HEK293 (cell line): ENCODE data around the gene NELFB.

Experiments
- CTCF ChIA-PET: fragments of 350-600 bp; formaldehyde crosslinking; extraction: SDS; loops from one replicate; lab custom pipeline; 2021; ENCODE audit warnings: antibody characterized with exemption; lab: Yijun Ruan, JAX
- POLR2A ChIA-PET: fragments of 300-600 bp; formaldehyde crosslinking; extraction: SDS; loops from one replicate; lab custom pipeline; 2020; ENCODE audit warnings: antibody characterized with exemption, inconsistent platforms; lab: Yijun Ruan, JAX
- H3K27ac ChIP-seq: fragments of 200-500 bp; sonication (Bioruptor generic); 2 replicates; pipeline ENCODE4 v1.5.1; 2014; ENCODE audit warnings: low read depth, low read length, control low read depth, inconsistent platforms; ENCODE audit errors: extremely low read depth
- H3K36me3 ChIP-seq, 2 experiments: fragments of 200-500 bp in 1 of 2; sonication (Bioruptor generic) in 1 of 2; 1 replicate in 1 of 2; 2 replicates in 1 of 2; pipeline ENCODE4 v1.5.1; 2014 to 2017; ENCODE audit warnings: inconsistent platforms in 2 of 2, low read length in 2 of 2; ENCODE audit not compliant: control insufficient read depth in 2 of 2, insufficient read depth in 1 of 2
- H3K4me1 ChIP-seq: fragments of 200-500 bp; sonication (Bioruptor generic); 2 replicates; pipeline ENCODE4 v1.5.1; 2014; ENCODE audit warnings: mild to moderate bottlenecking, low read length, inconsistent platforms; ENCODE audit not compliant: control insufficient read depth, insufficient read depth
- H3K4me3 ChIP-seq: 2 replicates; pipeline ENCODE4 v1.5.1; 2011; ENCODE audit warnings: low read depth, mild to moderate bottlenecking, control low read depth, low read length, moderate library complexity
- H3K9me3 ChIP-seq: fragments of 200-500 bp; sonication (Bioruptor generic); 2 replicates; pipeline ENCODE4 v1.5.1; 2014; ENCODE audit warnings: low read depth, low read length, inconsistent platforms; ENCODE audit not compliant: control insufficient read depth, insufficient read depth
- GLIS2 ChIP-seq: fragments of 450-650 bp; formaldehyde crosslinking; IDR thresholded peaks from 2 replicates; pipeline ENCODE4 v1.5.1; 2016; ENCODE audit warnings: missing biosample characterization, missing genetic modification characterization
- MEIS1 ChIP-seq: sonication (generic); formaldehyde crosslinking; IDR thresholded peaks from 2 replicates; pipeline ENCODE4 v1.8.1; 2022; ENCODE audit warnings: missing genetic modification reagents, mild to moderate bottlenecking, borderline replicate concordance
- OSR2 ChIP-seq: fragments of 450-650 bp; formaldehyde crosslinking; IDR thresholded peaks from 2 replicates; pipeline ENCODE4 v1.5.1; 2016; ENCODE audit warnings: missing biosample characterization, missing genetic modification characterization
- SETDB1 ChIP-seq: IDR thresholded peaks from one replicate; pipeline ENCODE4 v1.6.1; 2017; ENCODE audit warnings: mild to moderate bottlenecking, low read length, moderate library complexity, mixed read lengths; ENCODE audit not compliant: insufficient read length
- ZNF10 ChIP-seq: fragments of 450-650 bp; formaldehyde crosslinking; IDR thresholded peaks from 2 replicates; pipeline ENCODE4 v1.5.1; 2017; ENCODE audit warnings: missing biosample characterization, missing genetic modification characterization
- ZNF133 ChIP-seq: fragments of 450-650 bp; formaldehyde crosslinking; IDR thresholded peaks from 2 replicates; pipeline ENCODE4 v1.5.1; 2016; ENCODE audit warnings: missing biosample characterization, missing genetic modification characterization
- ZNF140 ChIP-seq: fragments of 450-650 bp; formaldehyde crosslinking; IDR thresholded peaks from 2 replicates; pipeline ENCODE4 v1.5.1; 2016; ENCODE audit warnings: missing biosample characterization, missing genetic modification characterization
- ZNF184 ChIP-seq: fragments of 450-650 bp; IDR thresholded peaks from 2 replicates; pipeline ENCODE4 v1.5.1; 2018; ENCODE audit warnings: missing biosample characterization, mild to moderate bottlenecking, missing genetic modification characterization
- ZNF302 ChIP-seq: fragments of 450-650 bp; formaldehyde crosslinking; IDR thresholded peaks from 2 replicates; pipeline ENCODE4 v1.5.1; 2016; ENCODE audit warnings: missing biosample characterization, missing genetic modification characterization, low read depth
- ZNF354C ChIP-seq: fragments of 450-650 bp; formaldehyde crosslinking; IDR thresholded peaks from 2 replicates; pipeline ENCODE4 v1.5.1; 2016; ENCODE audit warnings: missing biosample characterization, missing genetic modification characterization, low read depth, borderline replicate concordance
- ZNF37A ChIP-seq: fragments of 450-650 bp; IDR thresholded peaks from 2 replicates; pipeline ENCODE4 v1.5.1; 2018; ENCODE audit warnings: missing biosample characterization, missing genetic modification characterization
- ZNF48 ChIP-seq: fragments of 450-650 bp; formaldehyde crosslinking; IDR thresholded peaks from 2 replicates; pipeline ENCODE4 v1.5.1; 2016; ENCODE audit warnings: missing biosample characterization, missing genetic modification characterization
- ZNF560 ChIP-seq: fragments of 450-650 bp; formaldehyde crosslinking; IDR thresholded peaks from 2 replicates; pipeline ENCODE4 v1.5.1; 2017; ENCODE audit warnings: missing biosample characterization, missing genetic modification characterization, borderline replicate concordance
- ZNF600 ChIP-seq: fragments of 450-650 bp; formaldehyde crosslinking; IDR thresholded peaks from 2 replicates; pipeline ENCODE4 v1.5.1; 2016; ENCODE audit warnings: missing biosample characterization, missing genetic modification characterization
- ZNF621 ChIP-seq: fragments of 450-650 bp; formaldehyde crosslinking; IDR thresholded peaks from 2 replicates; pipeline ENCODE4 v1.5.1; 2017; ENCODE audit warnings: missing biosample characterization, missing genetic modification characterization
- TF ChIP-seq, protein P1 (sequence below): fragments of 450-650 bp; formaldehyde crosslinking; IDR thresholded peaks from 2 replicates; pipeline ENCODE4 v1.5.1; 2016; ENCODE audit warnings: missing biosample characterization, missing genetic modification characterization
- TF ChIP-seq, protein P2 (sequence below): fragments of 450-650 bp; formaldehyde crosslinking; IDR thresholded peaks from 2 replicates; pipeline ENCODE4 v1.5.1; 2016; ENCODE audit warnings: missing biosample characterization, missing genetic modification characterization
- TF ChIP-seq, protein P3 (sequence below): fragments of 450-650 bp; formaldehyde crosslinking; IDR thresholded peaks from 2 replicates; pipeline ENCODE4 v1.5.1; 2017; ENCODE audit warnings: missing biosample characterization, missing genetic modification characterization

NELFB gene

DNA sequence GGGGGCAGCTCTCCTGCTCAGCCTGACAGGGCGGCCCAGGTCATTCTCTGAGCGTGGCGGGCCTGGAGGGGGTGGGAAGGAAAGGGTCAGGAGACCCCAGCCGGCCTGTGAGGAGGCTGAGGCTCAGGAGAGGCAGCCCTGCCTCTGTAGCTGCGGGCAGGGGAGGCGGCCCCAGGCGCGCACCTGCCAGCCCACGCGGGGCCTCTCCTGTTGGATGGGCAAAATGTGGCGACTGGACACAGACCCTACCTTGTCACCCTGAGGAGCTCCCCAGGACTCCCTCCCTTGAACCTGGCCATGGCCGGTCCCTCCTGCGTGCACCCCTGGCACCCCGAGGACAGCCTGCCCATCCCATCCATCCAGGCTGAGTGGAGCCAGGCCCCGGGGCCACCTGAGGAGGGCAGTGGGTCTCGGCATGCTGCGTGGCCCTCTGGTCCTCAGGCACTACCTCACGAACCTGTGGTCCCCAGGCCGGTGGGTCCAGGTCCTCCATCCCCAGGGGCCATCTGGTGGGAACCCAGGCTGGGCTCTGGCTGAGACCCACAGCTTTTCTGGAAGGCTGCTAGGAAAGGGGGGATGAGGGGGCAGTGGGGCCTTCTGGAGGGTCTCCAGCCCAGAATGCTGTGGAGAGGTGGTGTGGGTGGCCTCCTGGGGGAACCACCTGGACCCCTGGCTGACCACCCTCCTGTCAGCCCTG lies 62.0 kb downstream of the NELFB start:
- H3K4me3 ChIP-seq = no peak overlapping the region
- ChIA-PET POLR2A (interaction anchor here (0.6 to 1.8 kb wide), 3 partner anchors 15 to 98 kb away, joined by 3 to 10 read pairs (median 6); partner anchors contain the start of genes NRARP and TUBB4B), CTCF (interaction anchor here (0.6 to 1.4 kb wide), 4 partner anchors 15 to 544 kb away, joined by 3 to 8 read pairs (median 3); partner anchors contain the start of gene NRARP)
- H3K4me1 ChIP-seq = no peaks in the 10 kb centered on the region
- no peak overlapping the region for H3K27ac ChIP-seq
- H3K36me3 ChIP-seq = no peaks in the 10 kb centered on the region
- TF ChIP-seq ZNF560 = no peak
- H3K9me3 ChIP-seq = no peaks in the 10 kb centered on the region

DNA sequence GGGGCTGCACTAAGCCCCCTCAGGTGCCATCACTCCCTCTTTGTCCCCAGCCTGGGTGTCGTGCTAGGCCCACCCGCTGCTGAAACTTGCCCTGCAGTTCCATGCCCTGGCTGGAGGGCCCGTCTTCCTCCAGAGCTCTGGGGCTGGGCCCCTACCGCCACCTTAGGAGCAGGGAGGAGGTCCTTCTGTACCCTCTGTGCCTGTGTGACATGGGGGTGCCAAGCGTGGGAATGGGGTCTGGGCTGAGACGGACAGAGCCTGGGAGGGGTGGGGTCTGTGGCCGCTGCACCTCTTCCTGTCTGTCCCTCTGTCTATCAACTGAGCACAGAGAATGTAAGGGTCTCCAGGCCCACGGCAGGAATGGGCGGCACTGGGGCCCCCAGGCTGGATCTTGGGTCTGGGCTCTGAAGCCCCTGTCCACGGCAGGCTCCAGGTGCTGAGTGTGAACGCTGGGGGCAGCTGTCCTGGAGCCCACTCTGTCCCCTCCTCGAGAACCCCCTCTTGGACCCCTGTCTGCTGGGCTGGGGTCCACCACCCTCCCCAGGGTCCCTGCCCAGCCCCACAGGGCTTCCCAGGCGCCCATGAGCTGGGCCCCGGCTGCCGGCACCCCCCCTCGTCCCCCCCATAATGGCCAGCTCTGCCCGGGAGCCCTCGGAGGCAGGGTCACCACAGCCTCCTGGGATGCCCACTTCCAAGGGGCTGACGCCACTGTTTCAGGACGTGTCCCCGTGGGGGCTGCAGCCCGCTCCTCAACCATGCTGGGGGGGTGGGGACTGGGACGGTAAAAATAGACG lies 62.8 kb downstream of the NELFB start:
- no peaks in the 10 kb centered on the region for H3K9me3 ChIP-seq
- ChIA-PET POLR2A (interaction anchor here (0.6 to 1.4 kb wide), 3 partner anchors 16 to 105 kb away, joined by 3 to 6 read pairs (median 6); partner anchors contain the start of genes EXD3, NOXA1 and NRARP), CTCF (interaction anchor here (1.4 kb wide), 1 partner anchor 16 kb away, joined by 8 read pairs; the partner anchor contains the start of gene NRARP)
- H3K4me3 ChIP-seq = no peak overlapping the region
- no peaks in the 10 kb centered on the region for H3K36me3 ChIP-seq
- H3K4me1 ChIP-seq = no peaks in the 10 kb centered on the region
- no peak overlapping the region for H3K27ac ChIP-seq
- TF ChIP-seq ZNF10 (no peak), GLIS2 (tag by site-specific recombination) (peak; percentile 15; the same call in 1 of the 2 replicates)

DNA sequence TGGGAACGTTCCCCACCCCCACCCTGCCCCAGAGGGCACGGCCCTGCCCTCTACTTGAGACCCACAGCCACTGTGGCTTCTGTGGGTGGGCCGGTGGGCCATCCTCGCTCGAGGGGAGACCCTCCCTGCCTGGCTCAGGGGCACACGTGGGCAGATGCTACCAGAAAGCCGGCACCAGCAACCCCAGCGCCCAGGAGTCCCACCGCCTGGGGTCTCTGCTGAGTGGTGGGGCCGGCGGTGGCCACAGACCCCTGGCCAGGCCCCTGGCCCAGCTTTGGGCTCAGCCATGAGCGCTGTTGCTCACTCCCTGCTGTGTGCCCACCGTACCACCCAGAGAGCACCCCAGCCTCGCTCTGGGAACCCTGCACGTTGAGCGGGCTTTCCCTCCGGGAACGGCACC lies 63.5 kb downstream of the NELFB start:
- no peaks in the 10 kb centered on the region for H3K4me1 ChIP-seq
- H3K27ac ChIP-seq = no peak overlapping the region
- ChIA-PET POLR2A (interaction anchor here (0.8 to 1.4 kb wide), 2 partner anchors 17 to 104 kb away, joined by 3 to 6 read pairs; partner anchors contain the start of genes EXD3, NOXA1 and NRARP), CTCF (interaction anchor here (0.6 kb wide), 1 partner anchor 127 kb away, joined by 4 read pairs; no protein-coding TSS in a partner anchor)
- H3K4me3 ChIP-seq = no peak overlapping the region
- H3K9me3 ChIP-seq = no peaks in the 10 kb centered on the region
- no peak for TF ChIP-seq ZNF48 (tag by site-specific recombination)
- TF ChIP-seq MEIS1 (CRISPR knock-in tag) = no peak
- TF ChIP-seq ZNF37A (tag by site-specific recombination) = no peak
- no peak for TF ChIP-seq ZNF621 (tag by site-specific recombination)
- no peak for TF ChIP-seq ZNF133 (tag by site-specific recombination)
- no peak for TF ChIP-seq ZNF184 (tag by site-specific recombination)
- TF ChIP-seq, protein P1, sequence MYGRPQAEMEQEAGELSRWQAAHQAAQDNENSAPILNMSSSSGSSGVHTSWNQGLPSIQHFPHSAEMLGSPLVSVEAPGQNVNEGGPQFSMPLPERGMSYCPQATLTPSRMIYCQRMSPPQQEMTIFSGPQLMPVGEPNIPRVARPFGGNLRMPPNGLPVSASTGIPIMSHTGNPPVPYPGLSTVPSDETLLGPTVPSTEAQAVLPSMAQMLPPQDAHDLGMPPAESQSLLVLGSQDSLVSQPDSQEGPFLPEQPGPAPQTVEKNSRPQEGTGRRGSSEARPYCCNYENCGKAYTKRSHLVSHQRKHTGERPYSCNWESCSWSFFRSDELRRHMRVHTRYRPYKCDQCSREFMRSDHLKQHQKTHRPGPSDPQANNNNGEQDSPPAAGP (tag by site-specific recombination) = no peak
- TF ChIP-seq OSR2 = no peak
- no peak for TF ChIP-seq ZNF140
- TF ChIP-seq ZNF354C = no peak
- no peak for TF ChIP-seq ZNF302 (tag by site-specific recombination)
- TF ChIP-seq, protein P2, sequence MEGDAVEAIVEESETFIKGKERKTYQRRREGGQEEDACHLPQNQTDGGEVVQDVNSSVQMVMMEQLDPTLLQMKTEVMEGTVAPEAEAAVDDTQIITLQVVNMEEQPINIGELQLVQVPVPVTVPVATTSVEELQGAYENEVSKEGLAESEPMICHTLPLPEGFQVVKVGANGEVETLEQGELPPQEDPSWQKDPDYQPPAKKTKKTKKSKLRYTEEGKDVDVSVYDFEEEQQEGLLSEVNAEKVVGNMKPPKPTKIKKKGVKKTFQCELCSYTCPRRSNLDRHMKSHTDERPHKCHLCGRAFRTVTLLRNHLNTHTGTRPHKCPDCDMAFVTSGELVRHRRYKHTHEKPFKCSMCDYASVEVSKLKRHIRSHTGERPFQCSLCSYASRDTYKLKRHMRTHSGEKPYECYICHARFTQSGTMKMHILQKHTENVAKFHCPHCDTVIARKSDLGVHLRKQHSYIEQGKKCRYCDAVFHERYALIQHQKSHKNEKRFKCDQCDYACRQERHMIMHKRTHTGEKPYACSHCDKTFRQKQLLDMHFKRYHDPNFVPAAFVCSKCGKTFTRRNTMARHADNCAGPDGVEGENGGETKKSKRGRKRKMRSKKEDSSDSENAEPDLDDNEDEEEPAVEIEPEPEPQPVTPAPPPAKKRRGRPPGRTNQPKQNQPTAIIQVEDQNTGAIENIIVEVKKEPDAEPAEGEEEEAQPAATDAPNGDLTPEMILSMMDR (tag by site-specific recombination) = no peak
- TF ChIP-seq SETDB1 = no peak
- TF ChIP-seq, protein P3, sequence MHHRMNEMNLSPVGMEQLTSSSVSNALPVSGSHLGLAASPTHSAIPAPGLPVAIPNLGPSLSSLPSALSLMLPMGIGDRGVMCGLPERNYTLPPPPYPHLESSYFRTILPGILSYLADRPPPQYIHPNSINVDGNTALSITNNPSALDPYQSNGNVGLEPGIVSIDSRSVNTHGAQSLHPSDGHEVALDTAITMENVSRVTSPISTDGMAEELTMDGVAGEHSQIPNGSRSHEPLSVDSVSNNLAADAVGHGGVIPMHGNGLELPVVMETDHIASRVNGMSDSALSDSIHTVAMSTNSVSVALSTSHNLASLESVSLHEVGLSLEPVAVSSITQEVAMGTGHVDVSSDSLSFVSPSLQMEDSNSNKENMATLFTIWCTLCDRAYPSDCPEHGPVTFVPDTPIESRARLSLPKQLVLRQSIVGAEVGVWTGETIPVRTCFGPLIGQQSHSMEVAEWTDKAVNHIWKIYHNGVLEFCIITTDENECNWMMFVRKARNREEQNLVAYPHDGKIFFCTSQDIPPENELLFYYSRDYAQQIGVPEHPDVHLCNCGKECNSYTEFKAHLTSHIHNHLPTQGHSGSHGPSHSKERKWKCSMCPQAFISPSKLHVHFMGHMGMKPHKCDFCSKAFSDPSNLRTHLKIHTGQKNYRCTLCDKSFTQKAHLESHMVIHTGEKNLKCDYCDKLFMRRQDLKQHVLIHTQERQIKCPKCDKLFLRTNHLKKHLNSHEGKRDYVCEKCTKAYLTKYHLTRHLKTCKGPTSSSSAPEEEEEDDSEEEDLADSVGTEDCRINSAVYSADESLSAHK (tag by site-specific recombination) = no peak
- TF ChIP-seq ZNF600 (tag by site-specific recombination) = no peak
- H3K36me3 ChIP-seq = no peaks in the 10 kb centered on the region
